Keratinocyte (primary cell): ENCODE measurements around the gene VIT. TPM values are rescaled to one million over a fixed set of nuclear protein-coding genes. Genes with fewer than 3 reads are reported as not detected.

Source experiments
- DNase-seq: peaks from one replicate; pipeline ENCODE4 v3.0.0-alpha.2; 2011; ENCODE audit warnings: low read depth, missing footprints, low spot score
- FAIRE-seq: peaks from 2 replicates; lab custom pipeline; 2011; peaks lifted over from hg19 to GRCh38; lab: Jason Lieb, UNC
- H2AFZ ChIP-seq: 2 replicates; pipeline ENCODE4 v1.6.0; 2012; ENCODE audit warnings: low read length, control low read depth, inconsistent platforms; ENCODE audit not compliant: control insufficient read depth
- H3K27ac ChIP-seq: 2 replicates; pipeline ENCODE4 v1.5.1; 2011; ENCODE audit warnings: low read length; ENCODE audit not compliant: control insufficient read depth, insufficient read depth
- H3K27me3 ChIP-seq: 3 replicates; pipeline ENCODE4 v1.6.0; 2011; ENCODE audit warnings: low read length; ENCODE audit not compliant: control insufficient read depth, insufficient read depth; ENCODE audit errors: extremely low read depth
- H3K36me3 ChIP-seq, 2 experiments: 2 replicates in 1 of 2; 3 replicates in 1 of 2; pipeline ENCODE4 v1.5.1; 2011; ENCODE audit warnings: low read length in 2 of 2, mild to moderate bottlenecking in 1 of 2; ENCODE audit not compliant: control insufficient read depth in 2 of 2, insufficient read depth in 2 of 2; ENCODE audit errors: extremely low read depth in 1 of 2
- H3K4me1 ChIP-seq: 3 replicates; pipeline ENCODE4 v1.5.1; 2011; ENCODE audit warnings: low read length; ENCODE audit not compliant: control insufficient read depth, insufficient read depth; ENCODE audit errors: extremely low read depth
- H3K4me2 ChIP-seq: 3 replicates; pipeline ENCODE4 v1.6.0; 2011; ENCODE audit warnings: low read depth, low read length; ENCODE audit not compliant: control insufficient read depth, insufficient read depth; ENCODE audit errors: extremely low read depth
- H3K4me3 ChIP-seq, 3 experiments: fragments of 200-600 bp in 1 of 3; sonication (generic) in 1 of 3; 2 replicates in 2 of 3; 3 replicates in 1 of 3; pipeline ENCODE4 v1.5.1; 2011 to 2016; ENCODE audit warnings: low read length in 3 of 3, mild to moderate bottlenecking in 3 of 3, control low read depth in 2 of 3, inconsistent platforms in 1 of 3, low read depth in 1 of 3, mixed read lengths in 1 of 3, mixed run types in 1 of 3, moderate library complexity in 1 of 3; ENCODE audit not compliant: control insufficient read depth in 2 of 3, insufficient read depth in 2 of 3; ENCODE audit errors: extremely low read depth in 1 of 3
- H3K79me2 ChIP-seq: 2 replicates; pipeline ENCODE4 v1.6.0; 2012; ENCODE audit warnings: low read length; ENCODE audit not compliant: control insufficient read depth, insufficient read depth
- H3K9ac ChIP-seq: 3 replicates; pipeline ENCODE4 v1.6.0; 2011; ENCODE audit warnings: low read length; ENCODE audit not compliant: control insufficient read depth, insufficient read depth; ENCODE audit errors: extremely low read depth
- H3K9me1 ChIP-seq: 3 replicates; pipeline ENCODE4 v1.6.0; 2011; ENCODE audit warnings: low read length; ENCODE audit not compliant: control insufficient read depth, insufficient read depth; ENCODE audit errors: extremely low read depth
- H3K9me3 ChIP-seq: 2 replicates; pipeline ENCODE4 v1.5.1; 2012; ENCODE audit warnings: low read depth, low read length; ENCODE audit not compliant: control insufficient read depth
- H4K20me1 ChIP-seq: 3 replicates; pipeline ENCODE4 v1.6.0; 2011; ENCODE audit warnings: low read length; ENCODE audit not compliant: control insufficient read depth, insufficient read depth; ENCODE audit errors: extremely low read depth
- EZH2 ChIP-seq: IDR thresholded peaks from one replicate; pipeline ENCODE4 v1.6.1; 2012; ENCODE audit warnings: inconsistent platforms, mild to moderate bottlenecking, low read length, moderate library complexity
- dilution Hi-C: fragments of 300-500 bp; cut with MboI; formaldehyde crosslinking; loops from one replicate; pipeline ENCODE4 v1.7.0; 2020; ENCODE audit warnings: low sequenced_read_pairs; ENCODE audit not compliant: extremely low pct_ligation_motif_present
- polyA plus RNA-seq, 5 experiments: library from polyadenylated mRNA; depleted of rRNA in 3 of 5; stranded (reverse) in 3 of 5; stranded (forward) in 1 of 5; unstranded in 1 of 5; fragments of >200 nt; gene quantifications; 1 replicate in 1 of 5; 2 replicates in 3 of 5; 3 replicates in 1 of 5; pipeline versions ENCODE4 v1.2.1 to v1.2.3, GENCODE V29; 2011 to 2012; ENCODE audit warnings: missing spikeins in 2 of 5, low read depth in 1 of 5, low replicate concordance in 1 of 5
- TF ChIP-seq, protein P1 (sequence below), 3 experiments: IDR thresholded peaks in 1 of 3; conservative IDR thresholded peaks in 1 of 3; optimal IDR thresholded peaks in 1 of 3; 2 replicates in 2 of 3; 3 replicates in 1 of 3; pipeline versions ENCODE3 to v1.5.1; 2011; ENCODE audit warnings: low read length in 3 of 3, mild to moderate bottlenecking in 3 of 3, moderate library complexity in 2 of 3, control low read depth in 1 of 3, inconsistent platforms in 1 of 3; ENCODE audit not compliant: insufficient read depth in 2 of 3; ENCODE audit errors: extremely low read depth in 1 of 3

Gene VIT
- polyA plus RNA-seq, 1 donor (not counting 4 experiments of a cell fraction or from before 2014, with no cell fraction given) = 0.79 TPM

DNA sequence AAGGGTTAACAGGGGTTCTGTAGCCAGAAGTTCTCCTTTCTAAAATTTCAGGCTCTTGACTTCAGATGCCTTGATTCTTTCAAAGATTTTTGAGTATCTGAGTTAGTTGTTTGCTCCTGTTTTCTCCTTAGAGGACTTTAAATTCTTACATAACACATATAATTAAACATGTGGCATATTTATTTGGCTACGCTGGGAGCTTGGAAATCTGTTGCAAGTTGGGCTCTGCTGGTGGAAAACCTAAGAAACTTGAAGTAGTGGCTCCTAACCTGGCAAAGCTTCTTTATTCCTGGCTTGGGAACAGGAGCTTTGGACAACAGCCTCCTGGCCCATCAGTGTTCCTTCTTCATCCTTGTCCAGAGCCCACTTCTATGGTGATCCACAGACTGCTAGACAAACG, 72.6 kb downstream of the VIT start:
- FAIRE-seq = no peak
- no peak overlapping the region for H3K27ac ChIP-seq
- dilution Hi-C loops = no loop called here

DNA sequence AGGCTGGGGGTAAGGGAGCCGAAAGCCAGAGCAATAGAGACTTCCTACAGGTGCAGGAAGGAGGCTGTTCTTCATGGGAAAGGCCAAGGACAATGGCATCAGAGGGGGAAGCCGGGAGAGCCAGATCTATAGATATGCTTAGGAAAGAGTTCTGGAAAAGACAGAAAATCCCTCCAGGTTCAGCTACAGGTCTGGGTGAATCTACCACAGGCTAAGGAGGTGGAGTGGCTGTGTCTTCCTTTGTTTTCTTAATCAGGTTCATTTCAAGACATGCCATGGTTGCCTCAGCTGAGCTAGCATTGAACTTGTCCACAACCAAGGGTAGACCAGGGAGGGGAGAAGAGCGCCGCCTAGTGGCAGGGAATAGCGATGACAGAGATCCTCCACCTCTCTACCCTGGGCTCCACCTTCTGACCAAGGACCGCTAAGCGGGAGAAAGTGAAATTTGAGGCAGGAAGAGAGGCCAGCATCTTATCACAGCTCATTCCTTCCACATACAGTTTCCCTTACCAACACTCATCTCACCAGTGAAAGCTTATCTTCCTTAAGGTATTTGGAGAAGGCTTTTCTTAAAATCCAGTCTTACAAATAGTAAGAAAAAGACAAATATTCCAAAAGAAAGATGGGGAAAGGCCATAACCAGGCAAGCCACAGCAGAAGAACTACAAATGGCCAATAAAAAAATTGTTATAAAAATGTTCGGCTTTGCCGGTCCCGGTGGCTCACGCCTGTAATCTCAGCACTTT, 74.2 kb downstream of the VIT start:
- dilution Hi-C loops = no loop called here
- TF ChIP-seq, protein P1, sequence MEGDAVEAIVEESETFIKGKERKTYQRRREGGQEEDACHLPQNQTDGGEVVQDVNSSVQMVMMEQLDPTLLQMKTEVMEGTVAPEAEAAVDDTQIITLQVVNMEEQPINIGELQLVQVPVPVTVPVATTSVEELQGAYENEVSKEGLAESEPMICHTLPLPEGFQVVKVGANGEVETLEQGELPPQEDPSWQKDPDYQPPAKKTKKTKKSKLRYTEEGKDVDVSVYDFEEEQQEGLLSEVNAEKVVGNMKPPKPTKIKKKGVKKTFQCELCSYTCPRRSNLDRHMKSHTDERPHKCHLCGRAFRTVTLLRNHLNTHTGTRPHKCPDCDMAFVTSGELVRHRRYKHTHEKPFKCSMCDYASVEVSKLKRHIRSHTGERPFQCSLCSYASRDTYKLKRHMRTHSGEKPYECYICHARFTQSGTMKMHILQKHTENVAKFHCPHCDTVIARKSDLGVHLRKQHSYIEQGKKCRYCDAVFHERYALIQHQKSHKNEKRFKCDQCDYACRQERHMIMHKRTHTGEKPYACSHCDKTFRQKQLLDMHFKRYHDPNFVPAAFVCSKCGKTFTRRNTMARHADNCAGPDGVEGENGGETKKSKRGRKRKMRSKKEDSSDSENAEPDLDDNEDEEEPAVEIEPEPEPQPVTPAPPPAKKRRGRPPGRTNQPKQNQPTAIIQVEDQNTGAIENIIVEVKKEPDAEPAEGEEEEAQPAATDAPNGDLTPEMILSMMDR (optimal IDR thresholded peaks at IDR 0.05 in 1 of 3, IDR thresholded peaks at IDR 0.05 in 1 of 3, conservative IDR thresholded peaks at IDR 0.05 in 1 of 3; ENCODE audit: extremely low read depth in 1 of 3, insufficient read depth in 2 of 3, low read length in 3 of 3) = peak; percentile 93 to 99 (median 98)
- no peak for TF ChIP-seq EZH2
- no peaks in the 10 kb centered on the region for H3K9me1 ChIP-seq
- no peak overlapping the region for H3K4me3 ChIP-seq
- no peaks in the 10 kb centered on the region for H4K20me1 ChIP-seq
- FAIRE-seq (peak; percentile 49), DNase-seq (peak; percentile 5)
- no peaks in the 10 kb centered on the region for H3K27me3 ChIP-seq
- no peaks in the 10 kb centered on the region for H3K4me1 ChIP-seq
- H3K36me3 ChIP-seq = no peaks in the 10 kb centered on the region
- no peak overlapping the region for H3K4me2 ChIP-seq
- H2AFZ ChIP-seq = no peak overlapping the region
- H3K9ac ChIP-seq = no peak overlapping the region
- H3K79me2 ChIP-seq = no peaks in the 10 kb centered on the region
- H3K9me3 ChIP-seq = no peaks in the 10 kb centered on the region
- no peak overlapping the region for H3K27ac ChIP-seq

More for the DNA sequence above, 72.6 kb downstream of the VIT start:
- Histone ChIP-seq H3K27me3 (no peaks in the 10 kb centered on the region), H3K4me3 (no peak overlapping the region), H3K9ac (no peak overlapping the region), H3K79me2 (no peaks in the 10 kb centered on the region), H3K9me3 (no peaks in the 10 kb centered on the region), H4K20me1 (no peaks in the 10 kb centered on the region), H3K4me1 (no peaks in the 10 kb centered on the region), H2AFZ (no peak overlapping the region), H3K9me1 (no peaks in the 10 kb centered on the region), H3K36me3 (no peaks in the 10 kb centered on the region), H3K4me2 (no peak overlapping the region)
- no peak for DNase-seq
- TF ChIP-seq EZH2 = no peak
- TF ChIP-seq, protein P1 (optimal IDR thresholded peaks at IDR 0.05 in 1 of 3, IDR thresholded peaks at IDR 0.05 in 1 of 3, conservative IDR thresholded peaks at IDR 0.05 in 1 of 3; ENCODE audit: extremely low read depth in 1 of 3, insufficient read depth in 2 of 3, low read length in 3 of 3) = no peak
